HG02588 (cell line): ENCODE measurements around the gene NEK6.

Experiments
- ATAC-seq: cut with Tn5 transposase; IDR thresholded peaks from one replicate; pipeline ENCODE4 v1.9.1; 2021; ENCODE audit warnings: mild to moderate bottlenecking, moderate library complexity; ENCODE audit not compliant: unreplicated experiment

The NEK6 gene

GRCh38 chr9:124293718-124294506 is 36.2 kb downstream of the NEK6 start:
- no peak for ATAC-seq

DNA sequence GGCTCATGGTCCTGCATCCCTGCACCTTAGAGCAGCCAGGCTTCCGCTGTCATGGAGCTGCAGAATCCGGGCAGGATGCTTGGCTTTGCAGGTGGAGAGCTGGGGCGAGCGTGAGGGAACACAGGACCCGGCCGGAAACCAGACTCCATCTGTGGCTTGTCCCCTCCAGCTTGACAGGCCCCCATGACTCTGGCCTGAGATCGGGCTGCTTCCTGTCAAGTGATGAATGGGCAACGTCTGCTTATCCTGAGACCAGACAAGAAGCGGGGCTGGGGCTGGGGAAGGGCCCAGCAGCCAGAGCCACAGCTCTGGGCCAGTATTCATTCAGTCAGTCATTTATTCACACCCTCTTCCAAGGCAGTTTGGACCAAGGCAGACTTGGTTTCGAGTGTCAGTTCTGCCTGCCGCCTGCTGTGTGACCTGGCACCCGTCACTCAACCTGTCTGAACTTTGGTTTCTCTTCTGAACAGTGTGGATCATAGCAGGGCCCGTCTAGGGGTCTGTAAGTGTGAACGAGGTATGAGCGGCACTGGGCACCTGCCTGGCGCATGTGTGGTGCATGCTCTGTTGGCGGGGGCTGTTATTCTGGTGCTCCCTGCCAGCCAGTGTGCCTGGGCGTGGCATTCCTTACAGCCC is 37.5 kb downstream of the NEK6 start:
- ATAC-seq: no peak

GRCh38 chr9:124296094-124296493 is 38.3 kb downstream of the NEK6 start:
- ATAC-seq: no peak

DNA sequence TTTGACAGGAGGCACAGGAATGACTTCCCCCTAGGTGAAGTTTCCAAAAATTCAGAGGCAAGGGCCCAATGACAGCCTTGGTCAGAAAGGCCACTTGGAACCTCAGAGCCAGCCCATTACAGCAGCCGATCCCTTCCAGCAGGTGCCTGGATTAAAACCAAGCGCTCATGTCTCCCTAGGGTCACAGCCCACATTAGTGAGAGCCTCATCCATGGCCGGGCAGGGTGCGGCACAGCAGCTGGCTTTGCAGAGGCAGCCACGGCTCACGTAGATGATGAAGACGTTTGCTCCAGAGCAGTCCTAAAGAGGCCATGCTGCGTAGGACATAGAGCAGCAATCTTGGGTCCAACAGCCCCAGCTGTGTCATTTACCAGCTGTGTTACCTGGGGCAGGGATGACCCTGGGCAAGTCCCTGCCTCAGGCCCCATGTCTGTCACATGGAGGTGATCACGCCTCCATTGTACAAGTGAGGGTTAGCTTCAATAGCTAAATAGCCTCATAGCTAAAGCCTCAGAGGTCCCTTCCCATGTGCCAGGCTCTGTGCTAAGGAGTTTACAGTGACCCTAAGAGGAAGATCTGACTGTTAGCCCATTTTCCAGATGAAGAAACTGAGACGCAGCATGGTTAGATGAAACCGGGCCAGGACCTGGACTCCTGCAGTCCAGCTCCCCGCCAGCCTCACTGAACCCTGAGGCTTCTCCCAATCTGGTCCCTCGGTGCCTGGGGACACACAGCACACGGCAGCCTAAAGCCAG is 39.2 kb downstream of the NEK6 start:
- no peak for ATAC-seq

DNA sequence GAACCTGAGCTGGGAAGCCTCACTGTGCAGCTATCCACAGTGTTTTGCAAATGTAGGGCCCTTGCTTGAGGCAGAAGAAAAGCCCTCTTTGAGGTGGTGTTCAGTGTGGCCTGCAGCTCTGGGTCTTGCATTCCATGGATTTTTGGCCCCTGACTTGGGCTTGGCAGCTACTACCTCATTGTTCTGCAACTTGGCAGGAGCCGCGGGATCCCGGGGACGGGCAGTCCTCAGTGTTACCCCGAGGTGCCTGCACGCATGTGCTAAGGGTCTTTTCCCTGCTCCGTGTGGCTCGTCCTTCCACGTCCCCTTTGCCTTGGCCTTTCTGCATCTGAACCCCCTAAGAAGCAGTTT is 39.8 kb downstream of the NEK6 start:
- no peak for ATAC-seq

DNA sequence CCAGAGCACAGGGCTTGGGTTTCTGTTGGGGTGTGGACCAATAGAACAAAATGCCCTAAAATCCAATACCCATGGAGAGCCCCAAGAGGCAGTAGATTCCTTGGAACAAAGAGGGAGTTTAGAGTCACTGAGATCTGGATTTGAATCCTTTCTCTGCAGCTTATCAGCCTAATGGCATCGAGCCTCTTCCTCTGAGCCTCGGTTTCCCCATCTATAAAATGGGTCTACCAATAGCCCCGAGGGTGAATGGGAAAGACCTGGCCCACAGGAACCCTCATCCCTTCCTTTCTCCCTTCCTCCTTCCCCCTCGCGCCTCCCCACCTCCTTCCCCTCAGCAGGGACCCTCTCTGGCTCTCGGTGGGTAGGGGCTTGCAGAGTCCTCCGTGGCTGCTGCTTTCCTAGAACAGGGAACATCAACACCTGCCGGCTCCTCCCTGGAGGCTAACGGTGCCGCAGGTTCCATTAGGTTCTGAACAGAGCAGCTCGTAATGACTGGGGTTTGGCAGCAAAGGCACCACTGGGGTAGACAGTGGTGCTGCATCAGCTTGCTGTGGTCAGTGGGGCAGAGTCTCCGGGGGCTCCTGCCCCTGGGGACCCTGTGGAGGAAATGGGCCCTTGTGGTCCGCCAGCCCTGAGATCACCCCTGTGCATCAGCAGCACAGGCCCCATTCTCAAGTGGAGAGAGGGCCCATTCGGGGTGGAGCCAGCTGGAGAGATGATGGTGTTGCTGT is 40.3 kb downstream of the NEK6 start:
- no peak for ATAC-seq

DNA sequence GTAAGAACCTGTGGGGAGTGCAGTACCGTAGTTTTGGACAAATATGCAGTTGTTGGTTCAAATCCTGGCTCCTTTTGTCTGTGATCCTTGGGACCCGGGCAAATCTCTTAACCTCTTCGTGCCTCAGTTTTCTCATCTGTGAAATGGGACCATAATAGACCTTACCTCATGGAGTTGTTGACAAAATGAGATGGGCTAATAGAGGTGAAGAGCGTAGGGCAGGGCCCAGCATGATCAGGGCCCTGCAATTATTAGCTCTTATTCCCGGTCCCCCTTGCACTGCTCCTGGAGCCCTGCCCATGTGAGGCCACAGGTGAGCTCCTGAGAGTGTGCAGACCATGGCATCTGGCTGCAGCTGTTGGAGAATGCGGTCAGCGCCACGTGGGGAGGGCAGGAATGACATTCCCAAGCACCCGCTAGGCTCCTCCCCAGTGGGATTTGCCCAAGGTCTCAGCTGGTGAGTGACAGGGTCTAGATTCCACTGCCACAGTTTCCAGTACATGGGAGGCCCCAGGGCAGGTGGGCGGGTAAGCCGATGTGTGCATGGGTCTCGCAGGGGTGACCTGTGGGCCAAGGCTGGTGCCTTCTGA is 41.0 kb downstream of the NEK6 start:
- no peak for ATAC-seq

DNA sequence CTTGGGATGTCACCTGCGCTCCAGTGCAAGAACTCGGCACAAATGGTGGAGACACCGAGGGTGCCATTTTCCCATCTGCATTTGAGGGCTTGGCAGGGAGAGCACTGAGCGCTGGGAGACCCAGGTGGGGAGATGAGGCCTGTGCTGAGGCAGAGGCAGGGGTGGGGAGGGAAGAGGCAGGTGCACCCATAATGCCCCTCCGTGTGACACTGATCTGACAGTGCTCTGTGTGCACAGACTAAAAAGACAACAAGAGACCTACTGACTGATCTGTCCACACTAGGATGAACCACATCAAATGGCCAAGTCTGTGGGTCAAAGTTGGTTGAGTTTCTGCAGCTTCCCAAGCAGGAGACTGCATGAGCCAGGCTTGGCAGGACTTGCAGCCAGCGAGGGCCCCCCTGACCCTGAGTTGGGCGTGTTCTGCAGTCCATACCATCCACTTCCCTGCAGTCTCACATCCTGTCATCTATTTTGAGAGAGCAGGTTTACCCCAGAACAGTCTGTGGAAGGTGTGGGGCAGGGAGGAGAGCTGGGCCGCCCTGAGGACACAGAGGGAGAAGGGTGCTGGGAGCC is 41.9 kb downstream of the NEK6 start:
- ATAC-seq: no peak

DNA sequence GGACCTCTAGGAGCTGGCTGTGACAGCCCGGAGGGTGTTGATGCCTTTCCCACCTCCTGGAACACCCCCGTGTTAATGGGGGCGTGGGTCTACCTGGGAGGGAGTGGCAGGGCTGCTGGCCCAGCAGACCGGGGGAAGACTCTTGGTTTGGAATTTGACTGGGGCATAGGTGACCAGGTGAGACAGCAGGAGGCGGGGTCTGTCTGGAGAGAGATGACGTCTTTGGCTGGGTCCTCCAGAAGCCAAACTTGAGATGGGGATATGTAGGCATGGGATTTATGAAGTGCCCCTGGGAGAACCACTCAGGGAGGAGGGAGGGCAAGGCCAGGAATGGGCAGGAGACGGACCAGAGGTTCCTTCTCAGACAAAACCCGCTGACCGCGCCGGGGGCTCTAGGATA is 42.6 kb downstream of the NEK6 start:
- ATAC-seq: no peak

DNA sequence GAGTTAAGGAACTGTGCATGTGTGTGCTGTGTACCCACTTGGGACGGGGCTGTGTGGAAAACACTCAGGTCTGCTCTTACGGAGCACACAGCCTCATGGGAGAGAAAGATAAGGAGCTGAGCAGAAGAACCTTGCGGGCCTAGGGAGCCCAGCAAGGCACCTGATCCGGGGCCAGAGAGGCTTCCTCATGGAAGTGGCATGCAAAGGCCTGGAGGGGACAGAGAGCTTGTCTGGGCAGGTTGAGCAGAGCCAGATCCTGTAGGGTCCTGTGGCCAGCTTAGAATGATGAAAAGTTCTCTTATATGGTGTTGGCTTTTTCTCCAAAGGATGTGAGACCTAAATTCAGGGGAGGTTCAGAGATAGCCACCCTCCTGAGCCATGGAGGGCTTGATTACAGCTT is 45.2 kb downstream of the NEK6 start:
- ATAC-seq: no peak

DNA sequence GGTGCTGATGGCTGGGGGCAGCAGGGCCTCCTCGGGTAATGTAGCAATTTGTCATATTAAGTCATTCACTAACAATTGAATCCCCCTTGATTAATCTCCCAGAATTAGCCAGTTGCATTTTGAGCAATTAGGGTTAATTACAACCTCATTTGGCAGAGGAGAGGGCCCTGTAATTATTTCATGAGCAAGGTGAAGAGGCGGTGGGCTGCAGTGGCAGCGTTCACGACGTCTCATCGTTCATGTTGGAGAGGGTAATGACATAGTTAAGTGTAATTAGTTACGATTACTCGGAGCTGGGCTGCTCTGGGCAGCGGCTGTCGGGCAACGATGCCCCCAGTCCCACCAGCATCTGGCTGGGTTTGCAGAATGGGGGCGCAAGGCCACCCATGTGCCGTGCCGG is 46.0 kb downstream of the NEK6 start:
- ATAC-seq: no peak

DNA sequence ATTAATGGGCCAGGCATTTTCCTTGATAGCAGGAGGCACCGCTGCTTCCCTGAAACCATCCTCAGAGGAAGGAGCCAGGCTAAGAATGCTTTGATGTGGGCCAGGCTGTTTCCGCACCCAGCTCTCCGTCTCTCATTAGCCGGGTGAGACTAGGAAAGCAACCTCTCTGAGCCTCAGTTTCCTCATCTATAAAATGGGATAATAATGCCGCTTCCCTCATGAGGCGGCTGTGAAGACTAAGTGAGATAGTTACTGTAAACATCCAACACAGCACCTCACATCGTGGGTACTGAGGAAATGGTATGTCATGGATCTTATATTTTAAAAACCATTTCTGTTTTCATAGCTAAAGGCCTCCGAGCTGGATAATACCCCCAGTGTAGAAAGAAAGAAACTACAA is 46.5 kb downstream of the NEK6 start:
- ATAC-seq: no peak

- no peak for ATAC-seq
Measured at GRCh38 chr9:124306098-124306735, 48.5 kb downstream of the NEK6 start.

- no peak for ATAC-seq
Measured at GRCh38 chr9:124307379-124308030, 49.8 kb downstream of the NEK6 start.

DNA sequence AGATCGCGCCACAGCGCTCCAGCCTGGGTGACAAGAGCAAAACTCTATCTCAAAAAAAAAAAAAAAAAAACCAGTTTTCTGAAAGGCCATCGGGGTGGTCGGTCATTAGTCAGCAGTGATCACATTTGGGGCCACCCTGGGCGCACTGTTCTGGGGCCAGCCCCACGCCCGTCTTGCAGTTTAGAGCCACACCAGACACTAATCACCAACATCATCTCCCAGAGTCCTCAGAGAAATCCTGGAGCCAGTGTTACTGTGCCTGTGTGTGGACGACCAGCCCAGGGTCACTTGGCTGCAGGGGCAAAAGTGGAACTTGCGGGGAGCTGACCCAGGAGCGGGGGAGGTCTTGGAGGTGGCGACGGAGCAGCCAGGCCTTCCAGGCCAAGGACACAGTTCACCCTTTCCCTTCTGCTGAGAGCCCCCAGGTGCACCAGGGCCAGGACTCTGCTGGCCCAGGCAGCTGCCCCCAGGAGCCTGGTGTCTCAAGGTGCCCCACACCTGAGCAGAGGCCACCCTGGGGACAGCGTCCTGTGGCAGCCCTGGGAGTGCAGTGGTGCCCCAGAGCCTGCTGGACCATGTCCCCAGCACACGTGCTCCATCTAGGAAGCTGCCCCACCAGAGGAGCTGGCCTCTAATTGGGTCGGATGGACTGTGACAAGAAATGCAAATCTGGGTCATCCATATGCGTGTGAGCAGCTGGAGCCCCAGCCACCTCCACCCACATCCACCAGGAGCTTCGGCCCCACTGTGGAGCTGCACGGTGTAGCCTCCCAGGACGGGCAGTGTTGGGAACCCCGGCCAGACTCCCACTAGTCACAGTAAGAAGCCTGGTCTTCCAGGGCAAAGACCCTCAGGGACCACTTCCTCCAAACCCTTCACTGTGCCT is 51.1 kb downstream of the NEK6 start:
- no peak for ATAC-seq

GRCh38 chr9:124309667-124310084 is 51.9 kb downstream of the NEK6 start:
- no peak for ATAC-seq

- no peak for ATAC-seq
Measured at GRCh38 chr9:124311283-124311682, 53.5 kb downstream of the NEK6 start.
